ENCODE data around the gene SLC5A2. TPM values are rescaled to one million over a fixed set of nuclear protein-coding genes. Genes with fewer than 3 reads are reported as not detected.

SLC5A2 gene
- total RNA-seq, 1 experiment from 2014 or later = 0.13 TPM

DNA sequence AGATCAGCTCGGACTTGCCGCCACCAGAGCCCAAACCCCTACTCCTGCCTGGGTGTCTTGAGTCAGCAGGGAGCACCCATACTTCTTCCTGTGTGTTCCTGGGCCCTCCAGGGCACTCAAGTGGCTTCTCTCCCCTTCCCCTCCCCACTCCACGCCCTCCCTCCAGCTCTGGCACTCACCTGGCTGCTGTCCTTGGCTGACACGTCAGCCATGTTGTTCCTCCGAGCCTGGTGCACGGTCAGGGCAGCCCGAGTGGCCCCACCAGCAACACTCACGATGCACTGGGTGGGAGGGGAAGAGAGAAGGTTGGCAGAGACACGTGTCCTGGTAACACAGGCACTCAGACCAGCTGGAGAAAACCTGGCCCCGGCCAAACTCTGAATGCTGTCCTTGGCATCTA, 13.7 kb downstream of the SLC5A2 start:
- CTCF ChIA-PET = no interaction called here
- POLR2A ChIA-PET (ENCODE audit: unreplicated experiment) = no interaction called here
- Histone ChIP-seq H3F3A (ENCODE audit: insufficient read depth, low read depth) (no peaks in the 10 kb centered on the region), H4K20me1 (ENCODE audit: insufficient read depth) (peaks cover 3% of the 10 kb centered on the region; the same call in 1 of the 2 replicates), H3K4me3 (no peak overlapping the region), H3K4me1 (replicated peaks; ENCODE audit: insufficient read depth) (no peaks in the 10 kb centered on the region), H3K4me2 (no peak overlapping the region), H2AFZ (no peak overlapping the region), H3K36me3 (ENCODE audit: low read depth) (no peaks in the 10 kb centered on the region), H3K79me2 (ENCODE audit: low read depth) (no peaks in the 10 kb centered on the region), H3K27ac (no peak overlapping the region), H3K27me3 (ENCODE audit: insufficient read depth, low read depth) (no peaks in the 10 kb centered on the region), H3K9me3 (ENCODE audit: insufficient read depth, low read depth) (no peaks in the 10 kb centered on the region), H3K9me2 (ENCODE audit: insufficient read depth) (no peaks in the 10 kb centered on the region)
- TF ChIP-seq EZH2 (IDR thresholded peaks at IDR 0.05; ENCODE audit: low read depth) = no peak
- TF ChIP-seq, protein P1, sequence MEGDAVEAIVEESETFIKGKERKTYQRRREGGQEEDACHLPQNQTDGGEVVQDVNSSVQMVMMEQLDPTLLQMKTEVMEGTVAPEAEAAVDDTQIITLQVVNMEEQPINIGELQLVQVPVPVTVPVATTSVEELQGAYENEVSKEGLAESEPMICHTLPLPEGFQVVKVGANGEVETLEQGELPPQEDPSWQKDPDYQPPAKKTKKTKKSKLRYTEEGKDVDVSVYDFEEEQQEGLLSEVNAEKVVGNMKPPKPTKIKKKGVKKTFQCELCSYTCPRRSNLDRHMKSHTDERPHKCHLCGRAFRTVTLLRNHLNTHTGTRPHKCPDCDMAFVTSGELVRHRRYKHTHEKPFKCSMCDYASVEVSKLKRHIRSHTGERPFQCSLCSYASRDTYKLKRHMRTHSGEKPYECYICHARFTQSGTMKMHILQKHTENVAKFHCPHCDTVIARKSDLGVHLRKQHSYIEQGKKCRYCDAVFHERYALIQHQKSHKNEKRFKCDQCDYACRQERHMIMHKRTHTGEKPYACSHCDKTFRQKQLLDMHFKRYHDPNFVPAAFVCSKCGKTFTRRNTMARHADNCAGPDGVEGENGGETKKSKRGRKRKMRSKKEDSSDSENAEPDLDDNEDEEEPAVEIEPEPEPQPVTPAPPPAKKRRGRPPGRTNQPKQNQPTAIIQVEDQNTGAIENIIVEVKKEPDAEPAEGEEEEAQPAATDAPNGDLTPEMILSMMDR (conservative IDR thresholded peaks at IDR 0.05) = no peak
- DNase-seq = no peak
- no TSS peak for BruUV-seq (replicated peaks)
- intact Hi-C loops (cut with micrococcal nuclease; ENCODE audit: unreplicated experiment) = no loop called here

DNA sequence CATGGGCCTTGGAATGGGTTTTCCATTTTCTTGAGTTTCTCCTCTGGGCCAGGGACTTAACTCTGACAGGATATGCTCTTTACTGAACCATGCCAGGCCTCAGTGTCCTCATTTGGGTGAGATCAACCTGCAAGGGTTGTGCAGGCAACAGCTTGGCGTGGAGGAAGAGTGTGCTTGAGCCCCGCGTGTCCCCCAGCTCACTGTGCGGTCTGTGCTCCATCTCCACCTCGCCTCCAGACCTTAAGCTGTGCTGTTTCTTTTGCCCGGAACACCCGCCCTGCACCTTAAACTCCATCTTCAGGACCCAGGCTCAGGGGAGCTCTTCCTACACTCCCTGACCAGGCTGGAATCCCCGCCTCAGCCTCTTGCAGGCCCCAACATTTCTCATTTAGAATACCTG, 15.6 kb downstream of the SLC5A2 start:
- DNase-seq = no peak
- intact Hi-C loops (cut with micrococcal nuclease; ENCODE audit: unreplicated experiment) = no loop called here
- no TSS peak for BruUV-seq (replicated peaks)

DNA sequence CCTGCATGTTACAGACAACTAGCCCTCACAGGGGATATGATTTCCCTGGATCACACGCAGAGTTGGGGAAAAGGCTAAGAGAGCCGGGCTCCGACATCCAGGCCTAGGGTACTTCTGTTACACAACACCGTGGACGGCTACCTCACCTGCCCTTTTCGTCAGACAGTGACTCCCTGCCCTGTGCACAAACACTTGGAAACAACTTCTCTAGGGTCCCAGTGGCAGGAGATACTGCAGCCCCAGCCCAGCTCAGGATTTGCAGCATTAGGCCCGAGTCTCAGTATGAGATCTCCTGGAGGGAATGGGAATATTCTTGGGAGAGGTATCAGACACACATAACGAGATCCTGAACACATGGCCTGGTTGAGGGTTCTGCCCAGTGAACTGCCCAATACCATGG, 17.0 kb downstream of the SLC5A2 start:
- no peak for TF ChIP-seq EZH2 (IDR thresholded peaks at IDR 0.05; ENCODE audit: low read depth)
- TF ChIP-seq, protein P1 (conservative IDR thresholded peaks at IDR 0.05) = no peak
- no peaks in the 10 kb centered on the region for H3F3A ChIP-seq (ENCODE audit: insufficient read depth, low read depth)
- DNase-seq = no peak
- ChIA-PET POLR2A (ENCODE audit: unreplicated experiment) (no interaction called here), CTCF (no interaction called here)
- H3K4me2 ChIP-seq = no peak overlapping the region
- H3K27me3 ChIP-seq (ENCODE audit: insufficient read depth, low read depth) = no peaks in the 10 kb centered on the region
- H3K36me3 ChIP-seq (ENCODE audit: low read depth) = no peaks in the 10 kb centered on the region
- BruUV-seq (replicated peaks) = no TSS peak
- no peaks in the 10 kb centered on the region for H3K9me2 ChIP-seq (ENCODE audit: insufficient read depth)
- H3K9me3 ChIP-seq (ENCODE audit: insufficient read depth, low read depth) = no peaks in the 10 kb centered on the region
- H3K79me2 ChIP-seq (ENCODE audit: low read depth) = no peaks in the 10 kb centered on the region
- no peak overlapping the region for H3K4me3 ChIP-seq
- intact Hi-C loops (cut with micrococcal nuclease; ENCODE audit: unreplicated experiment) = no loop called here
- no peaks in the 10 kb centered on the region for H3K4me1 ChIP-seq (replicated peaks; ENCODE audit: insufficient read depth)
- peaks cover 3% of the 10 kb centered on the region; the same call in 1 of the 2 replicates for H4K20me1 ChIP-seq (ENCODE audit: insufficient read depth)
- H3K27ac ChIP-seq = no peak overlapping the region
- no peak overlapping the region for H2AFZ ChIP-seq

More for the DNA sequence above, 15.6 kb downstream of the SLC5A2 start:
- no peaks in the 10 kb centered on the region for H3F3A ChIP-seq (ENCODE audit: insufficient read depth, low read depth)
- no peaks in the 10 kb centered on the region for H3K36me3 ChIP-seq (ENCODE audit: low read depth)
- H3K4me1 ChIP-seq (replicated peaks; ENCODE audit: insufficient read depth) = no peaks in the 10 kb centered on the region
- H3K27me3 ChIP-seq (ENCODE audit: insufficient read depth, low read depth) = no peaks in the 10 kb centered on the region
- H3K27ac ChIP-seq = no peak overlapping the region
- POLR2A ChIA-PET (ENCODE audit: unreplicated experiment) = interaction anchor here (0.6 to 0.7 kb wide), 2 partner anchors 31 to 316 kb away, joined by 3 to 7 read pairs; no protein-coding TSS in a partner anchor
- no peak overlapping the region for H3K4me3 ChIP-seq
- peaks cover 3% of the 10 kb centered on the region; the same call in 1 of the 2 replicates for H4K20me1 ChIP-seq (ENCODE audit: insufficient read depth)
- no peak for TF ChIP-seq EZH2 (IDR thresholded peaks at IDR 0.05; ENCODE audit: low read depth)
- TF ChIP-seq, protein P1 (conservative IDR thresholded peaks at IDR 0.05) = no peak
- CTCF ChIA-PET = no interaction called here
- H3K9me3 ChIP-seq (ENCODE audit: insufficient read depth, low read depth) = no peaks in the 10 kb centered on the region
- no peaks in the 10 kb centered on the region for H3K79me2 ChIP-seq (ENCODE audit: low read depth)
- H2AFZ ChIP-seq = no peak overlapping the region
- H3K9me2 ChIP-seq (ENCODE audit: insufficient read depth) = no peaks in the 10 kb centered on the region
- H3K4me2 ChIP-seq = no peak overlapping the region

All from PC-9 (cell line).